Peyer's patch (tissue), 4 donors: ENCODE results near the gene KRTAP24-1. TPM values are rescaled to one million over a fixed set of nuclear protein-coding genes. Genes with fewer than 3 reads are reported as not detected.

Source experiments
- DNase-seq, 3 donors: peaks; one replicate each; pipeline ENCODE4 v3.0.0-alpha.2; 2017 to 2019
- H3K27ac ChIP-seq, 4 donors: fragments of 200-600 bp; sonication (generic); one replicate each; pipeline ENCODE4 v1.5.1; 2016 to 2019
- H3K27me3 ChIP-seq, 2 donors: fragments of 200-600 bp; sonication (generic); one replicate each; pipeline ENCODE4 v1.5.1; 2019
- H3K36me3 ChIP-seq, 3 donors: fragments of 200-600 bp; sonication (generic); one replicate each; pipeline ENCODE4 v1.5.1; 2016 to 2019
- H3K4me1 ChIP-seq, 4 donors: fragments of 200-600 bp; sonication (generic); one replicate each; pipeline ENCODE4 v1.5.1; 2016 to 2019
- H3K4me3 ChIP-seq, 4 donors: fragments of 200-600 bp; sonication (generic); 1 replicate in 3 of 4; 2 replicates in 1 of 4; pipeline ENCODE4 v1.5.1; 2016 to 2019; ENCODE audit warnings: mild to moderate bottlenecking in 1 of 4
- H3K9me3 ChIP-seq, 4 donors: fragments of 200-600 bp; sonication (generic); one replicate each; pipeline ENCODE4 v1.5.1; 2016 to 2019; ENCODE audit warnings: mild to moderate bottlenecking in 1 of 4
- POLR2A ChIP-seq, 2 donors: fragments of 450-650 bp; IDR thresholded peaks; one replicate each; pipeline ENCODE4 v1.5.1; 2017; ENCODE audit warnings: antibody characterized with exemption in 2 of 2, mild to moderate bottlenecking in 2 of 2, moderate library complexity in 2 of 2
- total RNA-seq, 4 donors: library from RNA; depleted of rRNA; stranded (reverse); fragments of >200 nt; gene quantifications; one replicate each; pipeline ENCODE4 v1.1.0, GENCODE V29; 2016
- TF ChIP-seq, protein P1 (sequence below), 6 experiments: fragments of 450-650 bp in 4 of 6; fragments of 200-600 bp in 2 of 6; sonication (generic) in 1 of 6; IDR thresholded peaks; one replicate each; pipeline ENCODE4 v1.5.1; 2017 to 2019; ENCODE audit warnings: antibody characterized with exemption in 6 of 6, mild to moderate bottlenecking in 3 of 6, moderate library complexity in 1 of 6

Gene KRTAP24-1
- total RNA-seq, 4 donors from 2014 or later = not detected

- DNase-seq = no peak
- no peaks in the 10 kb centered on the region for H3K4me1 ChIP-seq
- H3K27ac ChIP-seq = no peak overlapping the region
- H3K27me3 ChIP-seq = no peaks in the 10 kb centered on the region
- TF ChIP-seq POLR2A (IDR thresholded peaks at IDR 0.05) = no peak
- TF ChIP-seq, protein P1, sequence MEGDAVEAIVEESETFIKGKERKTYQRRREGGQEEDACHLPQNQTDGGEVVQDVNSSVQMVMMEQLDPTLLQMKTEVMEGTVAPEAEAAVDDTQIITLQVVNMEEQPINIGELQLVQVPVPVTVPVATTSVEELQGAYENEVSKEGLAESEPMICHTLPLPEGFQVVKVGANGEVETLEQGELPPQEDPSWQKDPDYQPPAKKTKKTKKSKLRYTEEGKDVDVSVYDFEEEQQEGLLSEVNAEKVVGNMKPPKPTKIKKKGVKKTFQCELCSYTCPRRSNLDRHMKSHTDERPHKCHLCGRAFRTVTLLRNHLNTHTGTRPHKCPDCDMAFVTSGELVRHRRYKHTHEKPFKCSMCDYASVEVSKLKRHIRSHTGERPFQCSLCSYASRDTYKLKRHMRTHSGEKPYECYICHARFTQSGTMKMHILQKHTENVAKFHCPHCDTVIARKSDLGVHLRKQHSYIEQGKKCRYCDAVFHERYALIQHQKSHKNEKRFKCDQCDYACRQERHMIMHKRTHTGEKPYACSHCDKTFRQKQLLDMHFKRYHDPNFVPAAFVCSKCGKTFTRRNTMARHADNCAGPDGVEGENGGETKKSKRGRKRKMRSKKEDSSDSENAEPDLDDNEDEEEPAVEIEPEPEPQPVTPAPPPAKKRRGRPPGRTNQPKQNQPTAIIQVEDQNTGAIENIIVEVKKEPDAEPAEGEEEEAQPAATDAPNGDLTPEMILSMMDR (IDR thresholded peaks at IDR 0.05) = no peak
- no peaks in the 10 kb centered on the region for H3K9me3 ChIP-seq
- no peaks in the 10 kb centered on the region for H3K36me3 ChIP-seq
- no peak overlapping the region for H3K4me3 ChIP-seq
Measured at GRCh38 chr21:30306884-30307283, 24.1 kb upstream of the KRTAP24-1 start.

DNA sequence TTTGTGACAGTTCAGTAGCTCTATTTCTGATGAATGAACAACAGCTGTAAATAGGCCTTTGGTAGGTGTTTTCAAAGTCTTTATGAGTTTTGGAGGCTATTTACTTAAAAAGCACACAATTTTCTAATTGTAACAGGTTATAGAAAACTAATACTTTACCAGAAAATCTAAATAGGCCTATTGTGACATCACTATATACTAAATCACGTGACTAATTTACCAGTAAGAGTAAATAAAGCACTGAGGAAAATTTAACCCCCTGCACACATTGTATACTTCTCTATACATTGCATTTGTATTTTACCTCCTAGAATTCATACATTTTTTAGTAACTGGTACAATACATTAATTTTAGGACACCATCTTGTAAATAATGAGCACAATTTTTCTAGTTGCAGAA, 22.4 kb upstream of the KRTAP24-1 start:
- Histone ChIP-seq H3K36me3 (no peaks in the 10 kb centered on the region), H3K27ac (no peak overlapping the region), H3K27me3 (no peaks in the 10 kb centered on the region), H3K9me3 (no peaks in the 10 kb centered on the region), H3K4me3 (no peak overlapping the region), H3K4me1 (no peaks in the 10 kb centered on the region)
- no peak for DNase-seq
- no peak for TF ChIP-seq POLR2A (IDR thresholded peaks at IDR 0.05)
- TF ChIP-seq, protein P1 (IDR thresholded peaks at IDR 0.05) = no peak

DNA sequence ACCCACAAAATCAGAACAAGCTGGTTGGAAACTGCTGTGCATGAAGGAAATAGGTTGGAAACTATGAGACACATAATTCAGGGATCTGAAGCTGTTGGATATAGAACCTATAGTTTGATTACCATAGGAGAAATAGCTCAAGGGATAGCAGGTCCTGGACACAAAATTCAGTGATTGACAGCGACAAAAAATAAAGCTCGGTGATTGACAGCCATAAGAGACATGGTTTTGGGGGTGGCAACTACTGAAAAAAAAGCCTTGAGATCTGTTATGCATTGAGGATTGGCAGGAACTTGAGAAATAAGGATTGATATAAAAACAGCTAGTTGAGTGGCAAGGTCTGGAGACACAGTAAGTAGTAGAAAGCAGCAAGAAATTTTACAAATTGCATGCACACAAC, 6.5 kb upstream of the KRTAP24-1 start, which contains the start of gene KRTAP25-1:
TSS of gene KRTAP25-1 (minus strand) at position 300 of the 400 bp plus-strand sequence. CDS start at position 276, 24 bp downstream.
- Histone ChIP-seq H3K4me1 (no peaks in the 10 kb centered on the region), H3K27ac (no peak within 1 kb of the TSS), H3K4me3 (no peak within 1 kb of the TSS), H3K27me3 (no peaks in the 10 kb centered on the region), H3K36me3 (no peaks in the 10 kb centered on the region), H3K9me3 (no peaks in the 10 kb centered on the region)
- DNase-seq = no peak
- TF ChIP-seq POLR2A (IDR thresholded peaks at IDR 0.05) = no peak
- TF ChIP-seq, protein P1 (IDR thresholded peaks at IDR 0.05) = no peak

DNA sequence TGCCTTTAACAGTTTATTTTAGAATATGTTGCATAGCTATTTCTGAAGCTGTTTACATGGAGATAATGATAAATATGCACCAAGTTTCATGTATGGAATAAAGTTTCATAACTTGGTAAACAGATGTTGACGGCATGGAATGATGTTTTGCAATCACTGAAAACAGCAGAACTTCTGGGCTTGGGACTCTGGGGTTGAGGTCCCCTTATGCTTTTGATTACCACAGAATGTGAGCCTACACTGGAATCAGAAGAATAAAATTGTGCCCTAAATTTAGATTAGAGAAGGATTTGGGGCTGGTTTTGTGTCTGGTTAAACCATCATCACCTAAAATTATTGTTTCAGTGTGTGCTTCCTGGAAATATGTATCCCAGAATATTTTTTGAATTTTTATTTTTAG, 11.1 kb downstream of the KRTAP24-1 start:
- no peak overlapping the region for H3K27ac ChIP-seq
- no peaks in the 10 kb centered on the region for H3K9me3 ChIP-seq
- no peaks in the 10 kb centered on the region for H3K27me3 ChIP-seq
- H3K4me1 ChIP-seq = no peaks in the 10 kb centered on the region
- TF ChIP-seq POLR2A (IDR thresholded peaks at IDR 0.05) = no peak
- TF ChIP-seq, protein P1 (IDR thresholded peaks at IDR 0.05) = no peak
- DNase-seq = no peak
- H3K36me3 ChIP-seq = no peaks in the 10 kb centered on the region
- no peak overlapping the region for H3K4me3 ChIP-seq

GRCh38 chr21:30271156-30271555, 11.6 kb downstream of the KRTAP24-1 start:
- DNase-seq = no peak
- Histone ChIP-seq H3K4me1 (no peaks in the 10 kb centered on the region), H3K36me3 (no peaks in the 10 kb centered on the region), H3K27me3 (no peaks in the 10 kb centered on the region), H3K27ac (no peak overlapping the region), H3K9me3 (no peaks in the 10 kb centered on the region), H3K4me3 (no peak overlapping the region)
- TF ChIP-seq POLR2A (IDR thresholded peaks at IDR 0.05) = no peak
- TF ChIP-seq, protein P1 (IDR thresholded peaks at IDR 0.05) = no peak
